HepG2 (cell line): ENCODE results near the gene ZNF839. TPM values are rescaled to one million over a fixed set of nuclear protein-coding genes. Genes with fewer than 3 reads are reported as not detected.

Experiments used
- ATAC-seq: fragments of 200-7000 bp; cut with Tn5 transposase; 3 replicates; pipeline ENCODE4 v1.9.1; 2020; ENCODE audit warnings: mild to moderate bottlenecking, moderate library complexity
- BruUV-seq: library from RNA; stranded (reverse); fragments of 400-500 nt; replicated peaks from 2 replicates; lab custom pipeline; 2021; lab: Mats Ljungman, UMichigan
- CTCF ChIA-PET: fragments of 300-600 bp; formaldehyde crosslinking; extraction: SDS; loops from one replicate; lab custom pipeline; 2021; ENCODE audit warnings: low total read pairs, inconsistent platforms, low intra/inter-chr PET ratio; lab: Yijun Ruan, JAX
- POLR2A ChIA-PET: fragments of 350-600 bp; sonication (Branson Sonifier 250); formaldehyde crosslinking; loops from one replicate; lab custom pipeline; 2020; ENCODE audit warnings: antibody characterized with exemption, inconsistent platforms; lab: Yijun Ruan, JAX
- DNase-seq: peaks from one replicate; pipeline ENCODE4 v3.0.0-alpha.2; 2015; ENCODE audit warnings: low spot score
- FAIRE-seq: peaks from 3 replicates; lab custom pipeline; 2011; peaks lifted over from hg19 to GRCh38; lab: Jason Lieb, UNC
- H2AFZ ChIP-seq: one replicate; pipeline ENCODE4 v1.6.1; 2011; ENCODE audit warnings: low read length, inconsistent platforms
- H3K27ac ChIP-seq: fragments of 300-600 bp; 3 replicates; pipeline ENCODE4 v1.8.0; 2011; ENCODE audit warnings: mixed run types, mild to moderate bottlenecking, mixed read lengths, low read length, inconsistent platforms; ENCODE audit not compliant: insufficient read depth; ENCODE audit errors: extremely low read length
- H3K27me3 ChIP-seq, 2 experiments: fragments of 200-600 bp in 1 of 2; 2 replicates in 1 of 2; 3 replicates in 1 of 2; pipeline versions ENCODE4 v1.6.0 to v1.8.0; 2011; ENCODE audit warnings: low read length in 2 of 2, mild to moderate bottlenecking in 2 of 2, moderate library complexity in 2 of 2, inconsistent platforms in 1 of 2; ENCODE audit not compliant: insufficient read depth in 2 of 2, control insufficient read depth in 1 of 2
- H3K36me3 ChIP-seq, 2 experiments: fragments of 200-600 bp in 1 of 2; replicated peaks in 1 of 2; 2 replicates in 1 of 2; 3 replicates in 1 of 2; pipeline versions ENCODE4 v1.5.1 to v1.8.0; 2011; ENCODE audit warnings: low read length in 2 of 2, inconsistent platforms in 1 of 2; ENCODE audit not compliant: insufficient read depth in 2 of 2, control insufficient read depth in 1 of 2
- H3K4me1 ChIP-seq: 2 replicates; pipeline ENCODE4 v1.5.1; 2012; ENCODE audit warnings: low read length, inconsistent platforms; ENCODE audit not compliant: insufficient read depth
- H3K4me2 ChIP-seq: 2 replicates; pipeline ENCODE4 v1.6.0; 2011; ENCODE audit warnings: low read depth, low read length, inconsistent platforms
- H3K4me3 ChIP-seq, 3 experiments: fragments of 200-600 bp in 1 of 3; sonication (generic), shearing (Covaris generic) in 1 of 3; replicated peaks in 1 of 3; 2 replicates each; pipeline ENCODE4 v1.5.1; 2011 to 2016; ENCODE audit warnings: low read length in 3 of 3, inconsistent platforms in 2 of 3, low read depth in 2 of 3, mild to moderate bottlenecking in 2 of 3, control low read depth in 1 of 3, mixed read lengths in 1 of 3; ENCODE audit not compliant: insufficient read depth in 1 of 3
- H3K79me2 ChIP-seq: one replicate; pipeline ENCODE4 v1.6.1; 2011; ENCODE audit warnings: low read length, inconsistent platforms; ENCODE audit not compliant: insufficient read depth
- H3K9ac ChIP-seq: 2 replicates; pipeline ENCODE4 v1.6.0; 2011; ENCODE audit warnings: mild to moderate bottlenecking, low read depth, low read length, inconsistent platforms; ENCODE audit not compliant: insufficient read depth
- H3K9me3 ChIP-seq: 2 replicates; pipeline ENCODE4 v1.5.1; 2012; ENCODE audit warnings: mild to moderate bottlenecking, low read length
- H4K20me1 ChIP-seq: 2 replicates; pipeline ENCODE4 v1.6.0; 2011; ENCODE audit warnings: inconsistent platforms, mild to moderate bottlenecking, low read length, moderate library complexity; ENCODE audit not compliant: insufficient read depth
- FIP1L1 ChIP-seq: fragments of 200-400 bp; formaldehyde crosslinking; IDR thresholded peaks from 2 replicates; pipeline ENCODE4 v1.6.1; 2018; ENCODE audit warnings: low read depth, mild to moderate bottlenecking, low read length, moderate library complexity, borderline replicate concordance; ENCODE audit not compliant: insufficient read depth
- MEIS1 ChIP-seq: sonication (generic); formaldehyde crosslinking; IDR thresholded peaks from 2 replicates; pipeline ENCODE4 v1.9.0; 2021; ENCODE audit warnings: mild to moderate bottlenecking, missing genetic modification reagents, moderate library complexity, borderline replicate concordance
- PCBP1 ChIP-seq: fragments of 200-400 bp; formaldehyde crosslinking; IDR thresholded peaks from 2 replicates; pipeline ENCODE4 v1.6.1; 2017; ENCODE audit warnings: mild to moderate bottlenecking, low read depth, low read length, borderline replicate concordance
- SKI ChIP-seq: fragments of 450-650 bp; IDR thresholded peaks from one replicate; pipeline ENCODE4 v1.6.1; 2018; ENCODE audit warnings: mild to moderate bottlenecking; ENCODE audit not compliant: partially characterized antibody
- SRSF1 ChIP-seq: fragments of 200-400 bp; formaldehyde crosslinking; optimal IDR thresholded peaks from 2 replicates; pipeline ENCODE3; 2017; ENCODE audit warnings: mild to moderate bottlenecking, low read depth, low read length, moderate library complexity
- ZMYM3 ChIP-seq: sonication (generic); formaldehyde crosslinking; IDR thresholded peaks from 2 replicates; pipeline ENCODE4 v1.5.1; 2020; ENCODE audit warnings: mild to moderate bottlenecking, missing genetic modification reagents
- ZNF563 ChIP-seq: sonication (generic); formaldehyde crosslinking; IDR thresholded peaks from 2 replicates; pipeline ENCODE4 v1.8.0; 2022; ENCODE audit warnings: mild to moderate bottlenecking, moderate library complexity, missing genetic modification reagents
- ZNF629 ChIP-seq: sonication (generic); formaldehyde crosslinking; conservative IDR thresholded peaks from 2 replicates; pipeline ENCODE4 v1.5.0; 2020; ENCODE audit warnings: missing genetic modification reagents
- WGBS: methylation state at CpG from one replicate; pipeline ENCODE4 v1.1.6; 2017; ENCODE audit warnings: low lambda C conversion rate; 5-methylcytosine and 5-hydroxymethylcytosine counted together
- in situ Hi-C: cut with HindIII; loops from 2 replicates; pipeline ENCODE4 v1.10.0; 2017; ENCODE audit warnings: low pct_unique_long_range_greater_than_20kb; ENCODE audit not compliant: extremely low pct_ligation_motif_present
- intact Hi-C: fragments of 100-400 bp; cut with micrococcal nuclease; formaldehyde crosslinking; loops from one replicate; pipeline ENCODE4 v1.10.0; 2022; ENCODE audit not compliant: unreplicated experiment
- polyA plus RNA-seq, 8 experiments: library from polyadenylated mRNA; depleted of rRNA in 3 of 8; stranded (reverse) in 7 of 8; unstranded in 1 of 8; fragments of >200 nt; fragmentation: Illumina TruSeq in 4 of 8; extraction: Trizol in 4 of 8; gene quantifications; 2 replicates each; pipeline versions ENCODE4 v1.2.1 to v1.2.3, GENCODE V29; 2011 to 2016; ENCODE audit warnings: low read depth in 4 of 8, missing spikeins in 1 of 8, mixed read lengths in 1 of 8; ENCODE audit not compliant: insufficient read depth in 1 of 8
- total RNA-seq, 5 experiments: library from RNA; depleted of rRNA; stranded (reverse); fragments of >200 nt; fragmentation: Illumina TruSeq; extraction: Trizol; gene quantifications; 2 replicates each; pipeline ENCODE4 v1.2.3, GENCODE V29; 2016; ENCODE audit warnings: low read depth in 1 of 5
- TF ChIP-seq, protein P1 (sequence below): sonication (generic); formaldehyde crosslinking; IDR thresholded peaks from 2 replicates; pipeline ENCODE4 v1.8.1; 2023; ENCODE audit warnings: missing genetic modification reagents, inconsistent platforms, borderline replicate concordance

ZNF839 gene
- total and polyA plus RNA-seq, 2 of the 13 experiments (the other 11 are each of a cell fraction or from before 2014, with no cell fraction given), result 11.1 to 12.8 TPM

DNA sequence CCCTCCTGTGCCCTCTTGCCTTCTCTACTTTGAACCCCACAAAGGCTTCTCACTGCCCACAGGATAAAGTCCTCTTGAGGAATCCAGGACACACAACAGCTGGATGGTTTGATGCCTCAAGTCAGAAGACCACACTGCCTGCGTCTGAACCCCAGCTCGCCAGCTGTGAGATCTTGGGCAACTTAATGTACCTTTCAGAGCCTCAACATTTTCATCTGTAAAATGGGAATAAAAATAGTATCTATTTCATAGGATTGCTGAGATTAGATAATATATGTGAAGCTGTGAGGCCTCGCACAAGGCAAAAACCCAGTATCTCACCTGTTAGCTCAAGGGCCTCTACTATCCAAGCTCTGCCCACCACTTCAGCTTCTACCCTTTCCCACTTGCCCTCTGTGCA lies 40.8 kb downstream of the ZNF839 start:
- Histone ChIP-seq H2AFZ (no peak overlapping the region), H3K4me1 (peaks cover 34% of the 10 kb centered on the region), H3K4me2 (no peak overlapping the region), H4K20me1 (no peaks in the 10 kb centered on the region), H3K9me3 (no peaks in the 10 kb centered on the region), H3K36me3 (peaks cover 3 to 26% of the 10 kb centered on the region in 2 experiments; a peak in 4 of 5 replicates), H3K27me3 (no peaks in the 10 kb centered on the region; a peak in 1 of 5 replicates), H3K4me3 (no peak overlapping the region), H3K79me2 (peaks cover 19% of the 10 kb centered on the region), H3K9ac (no peak overlapping the region), H3K27ac (no peak overlapping the region)
- ATAC-seq (no peak), FAIRE-seq (no peak), DNase-seq (no peak)
- no peak for TF ChIP-seq FIP1L1
- peak; percentile 71 for TF ChIP-seq ZNF629 (CRISPR knock-in tag)
- WGBS, result 100% methylated on average over 3 of the region's 3 CpGs
- in situ Hi-C loops (no loop called here), intact Hi-C loops (loop anchor here (5.0 kb wide), 1 partner anchor 232 kb away; the partner anchor contains the start of gene RCOR1)
- POLR2A ChIA-PET, result interaction anchor here (1.5 kb wide), 1 partner anchor 10 kb away, joined by 3 read pairs; no protein-coding TSS in a partner anchor
- CTCF ChIA-PET, result no interaction called here
- BruUV-seq, result no TSS peak

DNA sequence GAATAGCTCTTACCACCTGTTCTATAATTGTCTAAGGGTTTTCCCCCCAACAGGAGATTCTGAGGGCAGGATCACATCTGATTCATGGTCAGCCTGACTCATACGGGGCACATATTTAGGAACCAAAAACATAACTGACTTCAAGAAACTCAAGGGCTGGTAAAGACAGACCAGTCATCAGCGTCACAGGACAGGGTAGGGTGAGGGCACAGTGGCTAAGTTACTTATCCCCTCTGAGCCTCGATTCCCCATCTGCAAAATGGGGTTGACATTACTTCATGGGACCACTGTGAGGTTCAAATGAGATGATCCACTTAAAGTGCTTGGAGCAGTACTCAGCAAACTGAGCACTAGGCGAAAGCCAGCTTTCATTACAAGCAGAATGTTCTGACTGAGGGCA lies 42.5 kb downstream of the ZNF839 start:
- intact Hi-C loops, result loop anchor here (2.0 to 5.0 kb wide), 2 partner anchors 43 to 230 kb away; partner anchors contain the start of genes RCOR1 and ZNF839
- no peaks in the 10 kb centered on the region; a peak in 1 of 5 replicates for H3K27me3 ChIP-seq
- H3K4me3 ChIP-seq, result peak overlapping the region; percentile 83 to 92 (median 84)
- H3K79me2 ChIP-seq, result peaks cover 19% of the 10 kb centered on the region
- H4K20me1 ChIP-seq, result no peaks in the 10 kb centered on the region
- DNase-seq, result no peak
- 3% methylated on average over 4 of the region's 4 CpGs for WGBS
- peak overlapping the region; percentile 89 for H3K4me2 ChIP-seq
- H2AFZ ChIP-seq, result no peak overlapping the region
- ChIA-PET CTCF (no interaction called here), POLR2A (interaction anchor here (0.6 to 1.9 kb wide), 6 partner anchors 8 to 115 kb away, joined by 3 to 10 read pairs (median 4); partner anchors contain the start of genes MOK and ZNF839)
- peak overlapping the region; percentile 63 for H3K27ac ChIP-seq
- 0 out of 5 replicates have a peak, but pooled peaks cover 0 to 12% of the 10 kb centered on the region in 2 experiments for H3K36me3 ChIP-seq
- peaks cover 37% of the 10 kb centered on the region for H3K4me1 ChIP-seq
- H3K9ac ChIP-seq, result peak overlapping the region; percentile 86
- no peak for ATAC-seq
- in situ Hi-C loops, result no loop called here
- TF ChIP-seq ZNF629 (CRISPR knock-in tag) (peak; percentile 82), ZNF563 (CRISPR knock-in tag) (no peak), SRSF1 (no peak), SKI (no peak), MEIS1 (no peak), ZMYM3 (CRISPR knock-in tag) (0 out of 2 replicates have a peak, but pooled peaks have one; percentile 13), PCBP1 (no peak)
- TF ChIP-seq, protein P1, sequence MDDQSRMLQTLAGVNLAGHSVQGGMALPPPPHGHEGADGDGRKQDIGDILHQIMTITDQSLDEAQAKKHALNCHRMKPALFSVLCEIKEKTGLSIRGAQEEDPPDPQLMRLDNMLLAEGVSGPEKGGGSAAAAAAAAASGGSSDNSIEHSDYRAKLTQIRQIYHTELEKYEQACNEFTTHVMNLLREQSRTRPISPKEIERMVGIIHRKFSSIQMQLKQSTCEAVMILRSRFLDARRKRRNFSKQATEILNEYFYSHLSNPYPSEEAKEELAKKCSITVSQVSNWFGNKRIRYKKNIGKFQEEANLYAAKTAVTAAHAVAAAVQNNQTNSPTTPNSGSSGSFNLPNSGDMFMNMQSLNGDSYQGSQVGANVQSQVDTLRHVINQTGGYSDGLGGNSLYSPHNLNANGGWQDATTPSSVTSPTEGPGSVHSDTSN (CRISPR knock-in tag), result no peak
- no peaks in the 10 kb centered on the region for H3K9me3 ChIP-seq
- FAIRE-seq, result no peak
- BruUV-seq, result TSS peak; percentile 87
